GM13976 (cell line): ENCODE measurements around the gene GSC.

Source experiments
- DNase-seq: peaks from one replicate; pipeline ENCODE4 v3.0.0; 2012; ENCODE audit warnings: low spot score
- CTCF ChIP-seq: IDR thresholded peaks from 2 replicates; pipeline ENCODE4 v1.5.1; 2012; ENCODE audit warnings: borderline replicate concordance, mild to moderate bottlenecking; ENCODE audit not compliant: insufficient read depth; ENCODE audit errors: extremely low read depth, missing control alignments, control extremely low read depth
- in situ Hi-C: fragments of 300-500 bp; cut with MboI; formaldehyde crosslinking; loops from one replicate; pipeline ENCODE4 v1.12.0; 2022; ENCODE audit warnings: low sequenced_read_pairs, mixed read lengths, inconsistent platforms; ENCODE audit not compliant: unreplicated experiment

Gene GSC

DNA sequence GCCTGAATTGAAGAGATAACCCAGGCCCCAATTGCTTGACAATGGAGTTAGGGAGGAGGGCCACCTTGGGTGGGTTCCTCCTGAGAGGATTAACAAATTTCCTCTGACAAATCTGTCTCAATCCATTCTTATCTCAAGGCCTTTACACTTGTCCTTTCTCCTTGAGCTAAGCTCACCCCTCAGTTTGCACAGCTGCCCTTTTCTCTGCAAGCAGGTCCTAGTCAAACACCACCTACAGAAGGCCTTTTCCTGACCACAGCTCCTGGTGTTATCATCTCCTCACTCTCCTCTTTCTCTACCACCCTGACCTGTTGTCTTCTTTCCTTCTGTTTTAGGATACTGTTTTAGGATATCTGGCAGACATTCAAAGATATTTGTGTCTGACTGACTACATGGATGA is 26.4 kb upstream of the GSC start:
- in situ Hi-C loops = no loop called here
- DNase-seq = no peak
- no peak for TF ChIP-seq CTCF

DNA sequence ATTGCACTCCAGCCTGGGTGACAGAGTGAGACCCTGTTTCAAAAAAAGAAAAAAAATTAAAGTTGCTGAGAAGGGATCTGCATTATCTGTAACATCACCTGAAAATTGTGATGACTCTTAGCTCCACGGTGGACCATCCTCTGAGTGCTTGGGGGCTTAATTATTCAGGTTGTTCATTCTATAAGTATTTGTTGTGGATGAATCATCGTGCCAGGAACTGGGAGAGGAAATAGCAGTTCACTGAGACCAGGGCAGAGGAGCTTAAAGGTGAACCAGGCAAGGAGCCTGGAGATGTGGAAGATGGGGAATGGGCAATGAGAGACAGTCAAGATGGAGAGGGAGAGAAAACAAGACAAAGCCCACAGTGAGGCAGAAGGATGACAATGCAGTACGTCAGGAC is 25.5 kb upstream of the GSC start:
- in situ Hi-C loops = no loop called here
- DNase-seq = no peak
- TF ChIP-seq CTCF = no peak

- in situ Hi-C loops = no loop called here
- no peak for DNase-seq
- TF ChIP-seq CTCF = no peak
These were observed 24.0 kb upstream of the GSC start for GRCh38 chr14:94793901-94794300.

DNA sequence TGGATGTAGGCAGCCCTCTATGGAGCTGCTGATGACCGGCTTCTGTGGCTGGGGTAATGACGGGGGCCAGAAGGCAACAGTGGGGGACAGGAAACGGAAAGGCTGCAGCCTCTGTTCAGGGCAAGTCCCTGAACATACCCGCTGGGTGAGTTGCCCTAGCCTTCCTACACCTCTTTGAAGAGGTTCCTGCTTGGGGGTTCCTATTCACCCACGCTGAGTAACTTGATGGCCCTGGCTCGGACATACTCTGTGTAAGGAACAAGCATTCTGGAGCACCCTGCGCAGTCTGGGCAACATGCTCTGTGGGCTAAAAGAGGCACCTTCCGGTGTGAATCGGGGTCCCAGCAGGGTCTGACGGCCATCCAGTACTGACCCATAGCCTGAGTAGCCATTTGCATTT is 17.7 kb upstream of the GSC start:
- in situ Hi-C loops = no loop called here
- DNase-seq = no peak
- TF ChIP-seq CTCF = no peak

DNA sequence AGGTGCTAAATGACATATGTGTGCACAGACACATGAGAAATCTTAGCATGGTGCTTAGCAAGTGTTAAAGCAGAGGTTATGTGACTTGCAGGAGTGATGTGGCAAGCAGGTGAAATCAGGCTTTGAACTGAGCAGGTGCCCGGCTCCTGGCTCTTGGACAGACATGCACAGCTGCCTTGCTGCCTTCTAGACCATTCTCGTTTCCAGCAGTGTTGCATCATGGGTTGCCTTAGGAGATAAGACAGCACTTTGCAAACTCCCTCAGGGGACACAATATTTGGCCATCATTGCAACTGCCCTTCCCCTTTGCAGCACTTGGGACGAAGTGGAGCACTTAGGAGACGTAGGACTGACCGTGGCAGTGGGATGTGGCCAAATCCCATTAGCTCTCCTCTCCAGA is 17.2 kb upstream of the GSC start:
- no peak for TF ChIP-seq CTCF
- in situ Hi-C loops = no loop called here
- DNase-seq = no peak

GRCh38 chr14:94780536-94781399 is 10.9 kb upstream of the GSC start:
- DNase-seq = no peak
- no peak for TF ChIP-seq CTCF
- in situ Hi-C loops = no loop called here
